ENCODE measurements around the gene SCN2A.

The SCN2A gene

GRCh38 chr2:165401285-165401852 lies 162.2 kb downstream of the SCN2A start:
- no peak overlapping the region for H3K4me3 ChIP-seq (replicated peaks; ENCODE audit: low read depth, low read length)
- peak; percentile 74 for DNase-seq (ENCODE audit: extremely low read depth, low read depth)
- peak; percentile 48 for TF ChIP-seq CTCF (IDR thresholded peaks at IDR 0.05; ENCODE audit: low read depth, low read length, missing control alignments)

DNA sequence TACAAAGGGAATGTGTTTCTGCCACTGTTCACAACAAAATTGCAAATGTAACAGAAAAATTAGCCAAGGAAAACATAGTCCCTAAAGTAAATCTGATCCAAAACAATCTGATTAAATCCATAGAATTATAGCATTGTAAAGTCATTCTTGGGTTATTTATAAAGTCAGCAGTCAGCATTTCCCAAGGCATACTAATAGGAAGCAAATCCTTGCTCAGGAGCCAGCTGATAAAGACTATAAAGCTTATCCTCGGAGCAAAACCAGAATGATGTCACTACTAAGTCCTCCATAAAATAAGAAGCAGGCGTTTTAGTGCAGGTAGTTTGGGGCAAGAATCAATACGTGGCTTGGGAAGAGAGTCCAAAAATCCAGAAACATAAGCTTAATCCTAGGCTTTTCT lies 162.9 kb downstream of the SCN2A start:
- no peak overlapping the region for H3K4me3 ChIP-seq (replicated peaks; ENCODE audit: low read depth, low read length)
- TF ChIP-seq CTCF (IDR thresholded peaks at IDR 0.05; ENCODE audit: low read depth, low read length, missing control alignments) = no peak
- DNase-seq (ENCODE audit: extremely low read depth, low read depth) = no peak

DNA sequence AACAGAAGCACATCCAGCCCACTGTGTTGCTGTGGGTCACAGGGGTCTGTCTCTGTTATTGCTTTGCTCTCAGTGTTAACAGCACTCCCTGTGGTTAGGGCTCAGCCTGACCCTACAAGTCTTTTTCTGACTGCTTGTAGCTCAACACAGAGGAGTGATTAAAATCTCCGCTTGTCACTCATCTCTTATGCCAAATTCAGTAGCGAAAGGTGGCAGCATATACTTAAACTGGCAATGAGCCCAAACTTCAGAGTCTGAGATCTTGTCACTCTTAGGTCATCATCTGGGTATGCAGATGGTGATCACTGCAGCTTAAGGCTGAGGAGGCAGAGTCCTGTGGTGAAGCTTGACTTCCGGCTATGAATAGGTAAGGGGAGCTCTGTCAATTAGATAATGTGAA lies 167.0 kb downstream of the SCN2A start:
- no peak for TF ChIP-seq CTCF (IDR thresholded peaks at IDR 0.05; ENCODE audit: low read depth, low read length, missing control alignments)
- no peak for DNase-seq (ENCODE audit: extremely low read depth, low read depth)
- no peak overlapping the region for H3K4me3 ChIP-seq (replicated peaks; ENCODE audit: low read depth, low read length)

DNA sequence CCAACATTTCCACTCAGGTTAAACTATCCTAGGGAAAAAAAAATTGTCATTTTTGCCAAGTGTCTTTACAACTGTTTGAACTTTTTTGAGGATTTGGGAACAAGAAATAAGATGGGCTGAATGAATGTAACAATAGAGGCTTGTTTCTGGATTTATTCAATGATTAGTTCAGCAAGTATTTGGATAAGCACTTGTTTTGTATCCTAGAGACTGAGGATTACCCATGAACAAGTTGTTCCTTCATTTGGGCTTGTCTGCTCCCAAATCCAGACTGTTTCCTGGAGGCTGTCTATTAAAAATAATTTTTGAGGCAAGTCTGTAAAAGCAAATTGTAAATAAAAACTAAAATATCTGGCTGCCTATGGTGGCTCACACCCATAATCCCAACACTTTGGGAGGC lies 168.3 kb downstream of the SCN2A start:
- no peak for TF ChIP-seq CTCF (IDR thresholded peaks at IDR 0.05; ENCODE audit: low read depth, low read length, missing control alignments)
- no peak for DNase-seq (ENCODE audit: extremely low read depth, low read depth)
- no peak overlapping the region for H3K4me3 ChIP-seq (replicated peaks; ENCODE audit: low read depth, low read length)

GRCh38 chr2:165408186-165408585 lies 169.0 kb downstream of the SCN2A start:
- H3K4me3 ChIP-seq (replicated peaks; ENCODE audit: low read depth, low read length) = no peak overlapping the region
- TF ChIP-seq CTCF (IDR thresholded peaks at IDR 0.05; ENCODE audit: low read depth, low read length, missing control alignments) = no peak
- peak; percentile 87 for DNase-seq (ENCODE audit: extremely low read depth, low read depth)

GRCh38 chr2:165410276-165410675 lies 171.1 kb downstream of the SCN2A start:
- no peak for DNase-seq (ENCODE audit: extremely low read depth, low read depth)
- no peak for TF ChIP-seq CTCF (IDR thresholded peaks at IDR 0.05; ENCODE audit: low read depth, low read length, missing control alignments)
- no peak overlapping the region for H3K4me3 ChIP-seq (replicated peaks; ENCODE audit: low read depth, low read length)

GRCh38 chr2:165414187-165414586 lies 175.0 kb downstream of the SCN2A start:
- TF ChIP-seq CTCF (IDR thresholded peaks at IDR 0.05; ENCODE audit: low read depth, low read length, missing control alignments) = no peak
- DNase-seq (ENCODE audit: extremely low read depth, low read depth) = no peak

More at GRCh38 chr2:165414187-165414586, 175.0 kb downstream of the SCN2A start:
- H3K4me3 ChIP-seq (replicated peaks; ENCODE audit: low read depth, low read length) = no peak overlapping the region
